H7 (cell line): Measurements from ENCODE around the gene MPPED1. TPM values are rescaled to one million over a fixed set of nuclear protein-coding genes. Genes with fewer than 3 reads are reported as not detected.

ENCODE experiments used
- DNase-seq: peaks from one replicate; pipeline ENCODE4 v3.0.0; 2012
- H3K27me3 ChIP-seq: 2 replicates; pipeline ENCODE4 v1.6.0; 2011; ENCODE audit warnings: mild to moderate bottlenecking, low read length; ENCODE audit not compliant: control insufficient read depth, insufficient read depth
- H3K36me3 ChIP-seq: replicated peaks from 2 replicates; pipeline ENCODE4 v1.5.1; 2011; ENCODE audit warnings: low read length; ENCODE audit not compliant: control insufficient read depth, insufficient read depth
- H3K4me3 ChIP-seq: 2 replicates; pipeline ENCODE4 v1.5.1; 2011; ENCODE audit warnings: low read depth, mild to moderate bottlenecking, control low read depth, low read length, moderate library complexity; ENCODE audit not compliant: insufficient read depth
- total RNA-seq: library from RNA; depleted of rRNA; stranded (reverse); fragments of >200 nt; shearing (Covaris generic); gene quantifications from 2 replicates; pipeline ENCODE4 v1.2.3, GENCODE V29; 2014

MPPED1 gene
- total RNA-seq, 1 experiment from 2014 or later: 1.2 TPM

GRCh38 chr22:43449831-43450225 lies 38.0 kb downstream of the MPPED1 start:
- Histone ChIP-seq H3K36me3 (no peaks in the 10 kb centered on the region), H3K4me3 (no peak overlapping the region), H3K27me3 (no peaks in the 10 kb centered on the region)
- DNase-seq: peak; percentile 39

GRCh38 chr22:43451371-43452050 lies 39.7 kb downstream of the MPPED1 start:
- H3K27me3 ChIP-seq: no peaks in the 10 kb centered on the region
- no peaks in the 10 kb centered on the region for H3K36me3 ChIP-seq
- H3K4me3 ChIP-seq: no peak overlapping the region
- peak; percentile 29 for DNase-seq

DNA sequence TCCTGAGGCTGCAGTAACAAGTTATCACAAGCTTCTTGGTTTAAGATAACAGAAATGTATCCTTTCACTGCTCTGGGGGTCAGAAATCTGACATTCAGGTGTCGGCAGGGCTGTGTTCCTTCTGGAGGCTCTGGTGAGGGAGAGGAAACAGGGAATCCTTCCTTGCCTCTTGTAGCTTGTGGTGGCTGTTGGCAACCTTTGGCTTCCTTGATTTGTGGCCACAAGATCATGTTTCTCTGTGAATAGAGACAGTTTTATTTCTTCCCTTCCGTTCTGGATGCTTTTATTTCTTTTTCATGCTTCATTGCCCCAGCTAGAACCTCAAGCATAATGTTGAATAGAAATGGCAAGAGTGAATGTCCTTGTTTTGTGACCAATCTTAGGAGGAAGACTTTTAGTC lies 44.0 kb downstream of the MPPED1 start:
- H3K4me3 ChIP-seq: no peak overlapping the region
- no peaks in the 10 kb centered on the region for H3K27me3 ChIP-seq
- no peak for DNase-seq
- H3K36me3 ChIP-seq: no peaks in the 10 kb centered on the region

- DNase-seq: no peak
- Histone ChIP-seq H3K4me3 (no peak overlapping the region), H3K36me3 (no peaks in the 10 kb centered on the region), H3K27me3 (no peaks in the 10 kb centered on the region)
These were observed 45.2 kb downstream of the MPPED1 start for GRCh38 chr22:43457002-43457401.

DNA sequence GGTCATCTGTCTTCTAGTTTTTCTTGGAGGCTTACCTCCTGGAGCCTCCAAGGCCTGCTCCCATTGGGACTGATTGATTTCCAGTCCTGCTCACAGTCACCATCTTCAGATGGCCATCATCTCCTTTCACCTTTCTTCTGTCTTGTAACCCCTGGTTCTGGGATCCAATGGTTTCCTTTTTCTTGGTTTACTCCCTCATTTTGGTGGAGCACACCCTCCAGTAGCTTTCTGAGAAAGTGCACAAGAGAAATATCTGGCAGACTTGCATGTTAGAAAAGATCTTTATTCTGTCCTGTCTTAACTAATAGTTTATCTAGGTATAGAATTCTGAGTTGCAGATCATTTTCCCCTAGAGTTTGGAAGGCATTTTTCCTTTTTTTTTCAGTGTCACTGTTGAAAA lies 50.9 kb downstream of the MPPED1 start:
- no peak for DNase-seq
- H3K4me3 ChIP-seq: no peak overlapping the region
- no peaks in the 10 kb centered on the region for H3K27me3 ChIP-seq
- no peaks in the 10 kb centered on the region for H3K36me3 ChIP-seq

GRCh38 chr22:43464809-43465208 lies 53.0 kb downstream of the MPPED1 start:
- Histone ChIP-seq H3K36me3 (no peaks in the 10 kb centered on the region), H3K4me3 (no peak overlapping the region), H3K27me3 (no peaks in the 10 kb centered on the region)
- no peak for DNase-seq

GRCh38 chr22:43465291-43466015 lies 53.6 kb downstream of the MPPED1 start:
- no peak overlapping the region for H3K4me3 ChIP-seq
- no peaks in the 10 kb centered on the region for H3K36me3 ChIP-seq
- no peaks in the 10 kb centered on the region for H3K27me3 ChIP-seq
- no peak for DNase-seq

DNA sequence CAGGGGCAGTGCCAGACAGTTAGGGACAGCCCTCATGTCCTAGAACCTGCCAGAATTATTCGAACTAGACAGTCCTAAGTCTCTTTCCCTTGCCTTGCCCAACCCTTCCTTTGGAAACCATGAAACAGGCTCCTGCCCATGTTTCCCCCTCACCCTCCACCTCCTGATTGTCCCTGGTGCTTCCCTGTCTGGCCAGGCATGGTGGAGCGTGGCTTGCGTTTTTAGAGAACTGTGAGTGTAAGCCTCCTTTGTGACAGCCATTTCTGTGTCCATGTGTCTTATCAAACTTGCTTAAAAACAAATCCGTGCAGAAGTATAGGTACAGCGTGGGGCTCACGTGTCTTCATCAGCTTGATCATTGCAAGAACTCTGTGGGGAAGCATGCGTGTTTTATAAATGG lies 54.9 kb downstream of the MPPED1 start:
- Histone ChIP-seq H3K4me3 (no peak overlapping the region), H3K36me3 (no peaks in the 10 kb centered on the region), H3K27me3 (no peaks in the 10 kb centered on the region)
- DNase-seq: no peak

DNA sequence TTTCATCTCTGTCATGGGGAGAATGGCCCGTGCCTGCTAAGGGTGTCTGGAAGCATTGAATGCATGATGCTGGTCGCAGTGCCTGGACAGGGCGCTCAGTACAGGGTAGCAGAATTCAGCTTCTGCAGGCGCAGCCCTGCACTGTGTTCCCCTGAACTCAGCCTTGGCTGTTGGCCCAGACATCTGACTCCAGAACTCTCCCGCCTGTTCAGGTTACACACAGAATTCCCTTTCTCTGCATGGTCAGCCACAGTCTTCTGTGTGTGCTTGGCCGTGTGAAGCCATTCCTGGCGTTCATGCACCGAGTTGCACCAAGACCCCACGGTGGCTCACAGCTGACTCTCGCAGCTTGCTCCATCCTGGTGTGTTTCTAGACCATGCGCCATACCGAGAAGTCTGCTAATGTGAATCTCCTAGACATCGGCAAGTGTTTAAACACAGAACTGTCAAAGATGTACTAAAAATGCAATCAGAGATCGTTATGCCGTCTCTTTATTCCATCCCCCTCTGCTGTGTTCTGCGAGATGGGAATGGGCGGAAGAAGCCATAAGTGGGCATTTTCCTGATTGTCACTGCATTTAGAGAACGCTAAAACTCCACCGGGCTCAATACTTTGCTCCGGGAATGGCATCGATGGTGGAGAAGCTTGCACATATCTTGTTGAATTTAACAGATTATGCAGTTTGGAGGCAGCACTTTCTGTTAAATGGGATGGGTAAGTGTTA lies 55.6 kb downstream of the MPPED1 start:
- H3K36me3 ChIP-seq: no peaks in the 10 kb centered on the region
- H3K4me3 ChIP-seq: no peak overlapping the region
- no peaks in the 10 kb centered on the region for H3K27me3 ChIP-seq
- peak; percentile 19 for DNase-seq

GRCh38 chr22:43470253-43470652 lies 58.4 kb downstream of the MPPED1 start:
- no peak for DNase-seq
- H3K4me3 ChIP-seq: no peak overlapping the region
- no peaks in the 10 kb centered on the region for H3K36me3 ChIP-seq
- H3K27me3 ChIP-seq: no peaks in the 10 kb centered on the region

DNA sequence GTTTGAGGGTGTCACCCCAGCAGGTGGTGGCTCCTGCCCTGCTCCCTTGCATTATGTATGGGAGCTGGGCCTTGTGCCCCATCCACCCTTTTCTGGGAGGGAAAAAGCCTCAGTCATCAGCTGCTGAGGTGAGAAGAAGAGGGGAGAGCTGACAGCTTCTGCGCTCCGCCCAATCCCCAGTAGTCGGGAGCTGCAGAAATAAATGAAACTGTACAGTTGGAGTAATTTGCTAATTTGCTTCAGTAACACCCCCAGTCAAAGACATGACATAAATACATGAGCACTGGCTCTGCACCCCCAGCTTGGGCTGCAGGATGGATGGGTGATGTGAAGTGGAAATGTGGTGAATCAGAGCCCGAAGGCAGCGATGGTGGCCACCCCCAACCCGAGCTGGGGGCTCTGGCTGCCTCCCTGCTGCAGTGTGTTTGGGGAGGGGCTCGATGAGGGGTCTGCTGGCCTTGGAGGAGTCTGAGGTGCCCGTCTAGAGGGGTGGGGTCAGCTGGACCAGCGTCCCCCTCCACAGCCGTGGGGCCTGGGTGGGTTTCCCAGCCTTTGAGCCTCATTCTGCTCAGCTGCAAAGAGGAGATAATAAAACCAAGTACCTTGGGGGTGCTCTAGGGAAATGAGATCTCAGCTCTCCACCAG lies 59.2 kb downstream of the MPPED1 start:
- Histone ChIP-seq H3K4me3 (no peak overlapping the region), H3K27me3 (no peaks in the 10 kb centered on the region), H3K36me3 (no peaks in the 10 kb centered on the region)
- peak; percentile 9 for DNase-seq

- H3K27me3 ChIP-seq: no peaks in the 10 kb centered on the region
- DNase-seq: peak; percentile 31
- H3K4me3 ChIP-seq: no peak overlapping the region
- no peaks in the 10 kb centered on the region for H3K36me3 ChIP-seq
These were observed 59.9 kb downstream of the MPPED1 start for GRCh38 chr22:43471606-43472135.

DNA sequence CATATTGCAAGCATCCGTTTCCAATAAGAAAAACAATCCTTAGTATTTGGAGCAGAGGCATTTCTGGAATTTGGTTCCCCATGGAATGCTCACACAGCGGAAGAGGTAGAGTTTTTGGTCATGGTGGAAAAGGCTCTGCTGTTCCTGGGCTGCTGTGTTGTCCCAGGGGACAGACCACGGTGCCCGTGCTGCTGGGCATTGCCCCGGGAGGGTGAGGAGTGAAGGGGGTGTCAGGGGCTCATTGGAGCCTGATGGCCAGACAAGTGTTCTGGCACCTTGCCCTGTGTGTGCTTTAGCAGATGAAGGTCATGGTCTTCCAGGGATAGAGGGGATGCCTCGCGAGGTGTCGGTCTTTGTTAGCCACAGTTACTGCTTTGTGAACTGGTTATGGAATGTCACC lies 61.2 kb downstream of the MPPED1 start:
- Histone ChIP-seq H3K4me3 (no peak overlapping the region), H3K36me3 (no peaks in the 10 kb centered on the region), H3K27me3 (no peaks in the 10 kb centered on the region)
- no peak for DNase-seq

DNA sequence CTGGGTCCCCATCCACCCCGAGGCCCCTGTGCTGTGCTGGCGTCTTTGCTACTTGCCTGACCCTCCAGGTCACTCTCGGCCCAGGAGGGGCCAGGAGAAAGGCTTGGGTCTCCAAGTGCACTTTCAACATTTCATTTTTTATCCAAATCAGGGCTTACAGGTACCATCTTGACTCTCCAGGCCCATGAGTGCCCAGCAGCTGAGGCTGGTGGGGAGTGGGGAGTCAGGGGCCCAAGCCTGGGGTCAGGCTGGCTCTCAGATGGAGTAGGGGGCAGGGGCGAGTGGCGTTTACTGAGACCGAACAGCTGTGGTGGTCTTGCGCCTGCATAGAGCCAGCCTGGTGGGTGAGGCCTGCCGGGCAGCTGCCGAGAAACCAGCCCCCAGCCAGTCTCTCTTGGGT lies 61.6 kb downstream of the MPPED1 start:
- H3K27me3 ChIP-seq: no peaks in the 10 kb centered on the region
- no peak overlapping the region for H3K4me3 ChIP-seq
- H3K36me3 ChIP-seq: no peaks in the 10 kb centered on the region
- DNase-seq: peak; percentile 31
